ENCODE data around the gene SDK1.

The SDK1 gene

DNA sequence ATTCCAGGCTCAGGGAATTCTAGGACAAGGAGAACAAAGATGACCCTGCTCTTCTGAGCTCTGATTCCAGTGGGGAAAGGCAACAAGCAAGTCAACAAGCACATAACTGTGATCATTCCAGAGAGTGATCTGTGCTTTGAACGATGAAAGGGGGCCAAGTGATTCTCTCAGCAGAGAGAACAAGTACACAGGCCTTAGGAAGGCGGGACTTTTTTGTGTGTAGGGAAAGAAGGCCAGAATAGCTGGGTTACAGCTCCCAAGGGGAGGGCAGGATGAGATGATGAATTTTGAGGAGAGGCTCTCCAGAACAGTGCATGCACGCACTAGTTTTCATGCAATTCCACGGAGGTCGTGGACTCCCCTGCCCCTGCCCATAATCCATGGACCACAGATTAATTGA lies 565.2 kb downstream of the SDK1 start:
- DNase-seq (ENCODE audit: low read depth) = no peak
- TF ChIP-seq, protein P1, sequence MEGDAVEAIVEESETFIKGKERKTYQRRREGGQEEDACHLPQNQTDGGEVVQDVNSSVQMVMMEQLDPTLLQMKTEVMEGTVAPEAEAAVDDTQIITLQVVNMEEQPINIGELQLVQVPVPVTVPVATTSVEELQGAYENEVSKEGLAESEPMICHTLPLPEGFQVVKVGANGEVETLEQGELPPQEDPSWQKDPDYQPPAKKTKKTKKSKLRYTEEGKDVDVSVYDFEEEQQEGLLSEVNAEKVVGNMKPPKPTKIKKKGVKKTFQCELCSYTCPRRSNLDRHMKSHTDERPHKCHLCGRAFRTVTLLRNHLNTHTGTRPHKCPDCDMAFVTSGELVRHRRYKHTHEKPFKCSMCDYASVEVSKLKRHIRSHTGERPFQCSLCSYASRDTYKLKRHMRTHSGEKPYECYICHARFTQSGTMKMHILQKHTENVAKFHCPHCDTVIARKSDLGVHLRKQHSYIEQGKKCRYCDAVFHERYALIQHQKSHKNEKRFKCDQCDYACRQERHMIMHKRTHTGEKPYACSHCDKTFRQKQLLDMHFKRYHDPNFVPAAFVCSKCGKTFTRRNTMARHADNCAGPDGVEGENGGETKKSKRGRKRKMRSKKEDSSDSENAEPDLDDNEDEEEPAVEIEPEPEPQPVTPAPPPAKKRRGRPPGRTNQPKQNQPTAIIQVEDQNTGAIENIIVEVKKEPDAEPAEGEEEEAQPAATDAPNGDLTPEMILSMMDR (IDR thresholded peaks at IDR 0.05; ENCODE audit: insufficient read depth, low read depth, low read length, missing control alignments) = no peak
- no peak overlapping the region for H3K4me3 ChIP-seq (ENCODE audit: low read depth, low read length)

DNA sequence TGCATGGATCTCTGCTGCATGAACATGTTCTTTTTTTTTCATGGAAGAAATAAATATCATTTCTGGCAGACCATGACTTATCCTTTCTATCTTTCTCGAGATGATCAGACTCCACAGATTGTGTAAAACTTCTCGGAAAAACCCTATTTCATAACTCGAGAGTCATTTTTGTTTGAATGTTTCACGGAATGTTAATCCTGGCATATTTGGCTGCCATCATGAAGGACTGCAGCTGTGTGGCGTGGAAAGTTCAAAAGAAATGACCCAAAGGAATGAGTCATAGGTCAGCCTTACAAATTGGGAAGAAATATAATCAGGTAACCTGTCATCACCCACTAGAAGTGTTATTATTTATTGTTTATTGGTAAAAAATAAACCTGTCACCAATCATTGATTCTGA lies 566.8 kb downstream of the SDK1 start:
- no peak for DNase-seq (ENCODE audit: low read depth)
- TF ChIP-seq, protein P1 (IDR thresholded peaks at IDR 0.05; ENCODE audit: insufficient read depth, low read depth, low read length, missing control alignments) = no peak

DNA sequence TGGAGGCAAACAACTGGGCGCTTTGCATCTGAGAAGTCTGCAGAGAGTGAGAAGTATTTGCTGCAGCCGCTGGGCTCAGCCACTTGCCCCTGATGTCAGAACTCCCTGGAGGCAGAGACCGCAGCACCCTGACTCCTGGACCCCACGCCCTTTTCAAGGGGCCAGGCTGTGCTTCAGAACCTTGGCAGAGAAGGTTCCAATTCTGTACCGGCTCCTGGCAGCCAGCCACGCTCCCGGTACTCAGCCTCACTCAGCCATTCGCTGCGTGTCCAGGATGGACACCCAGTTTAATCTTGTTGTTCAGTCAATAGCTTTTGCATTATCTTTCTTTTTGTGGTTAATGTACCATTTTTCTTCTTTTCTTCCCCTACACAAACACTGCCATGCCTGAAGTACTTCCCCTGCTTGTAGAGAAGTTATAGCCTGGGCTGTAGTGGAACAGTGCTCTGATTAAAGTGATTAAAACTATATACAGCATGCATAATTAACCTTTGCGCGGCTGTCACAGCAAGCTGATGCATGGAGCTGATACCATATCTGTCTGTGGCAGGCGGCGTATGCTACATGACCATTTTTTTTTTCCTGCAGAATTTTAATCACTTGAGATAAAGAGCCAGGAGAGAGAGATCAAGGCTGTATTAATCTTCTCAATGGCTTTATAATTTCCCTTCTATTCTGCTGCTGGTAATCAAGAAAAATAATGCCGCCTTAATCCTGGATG lies 578.5 kb downstream of the SDK1 start:
- TF ChIP-seq, protein P1 (IDR thresholded peaks at IDR 0.05; ENCODE audit: insufficient read depth, low read depth, low read length, missing control alignments) = no peak
- no peak for DNase-seq (ENCODE audit: low read depth)
- no peak overlapping the region for H3K4me3 ChIP-seq (ENCODE audit: low read depth, low read length)

More for the DNA sequence above, 566.8 kb downstream of the SDK1 start:
- no peak overlapping the region for H3K4me3 ChIP-seq (ENCODE audit: low read depth, low read length)

DNA sequence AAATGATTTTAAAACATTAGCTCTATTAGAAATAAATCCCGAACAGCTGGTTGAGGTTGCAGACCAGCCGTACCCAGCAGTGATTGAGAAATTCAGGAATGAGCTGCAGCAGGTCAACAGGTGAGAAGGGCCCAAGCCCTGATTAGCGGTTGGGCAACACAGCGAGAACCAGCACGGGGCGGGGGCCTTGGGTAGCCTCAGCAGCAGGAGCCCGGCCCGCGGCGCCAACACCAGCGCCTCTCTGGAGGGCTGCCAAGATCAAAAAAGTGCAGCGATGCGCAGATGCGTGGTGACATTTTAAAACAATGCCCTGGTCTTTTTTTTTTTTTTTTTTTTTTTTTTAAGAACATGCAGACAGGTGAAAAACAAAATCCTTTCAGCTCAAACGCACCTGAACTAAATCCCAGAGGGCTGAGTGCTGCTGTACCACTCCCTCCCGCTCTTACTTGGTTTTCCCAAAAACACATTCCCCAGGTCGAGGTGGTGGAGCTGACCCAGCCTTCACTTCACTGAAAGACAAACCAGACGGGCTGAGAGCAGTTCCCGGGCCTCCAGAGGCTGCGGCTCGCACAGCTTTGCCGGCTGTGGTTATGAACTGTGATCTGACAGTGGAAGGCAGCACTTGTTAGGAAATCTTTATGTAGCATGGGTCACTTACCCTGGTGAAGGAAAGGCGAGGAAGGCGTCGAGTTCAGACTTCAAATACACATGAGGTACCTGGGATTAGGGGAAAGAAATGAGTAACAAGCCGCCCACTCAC lies 579.4 kb downstream of the SDK1 start:
- H3K4me3 ChIP-seq (ENCODE audit: low read depth, low read length) = no peak overlapping the region
- TF ChIP-seq, protein P1 (IDR thresholded peaks at IDR 0.05; ENCODE audit: insufficient read depth, low read depth, low read length, missing control alignments) = no peak
- DNase-seq (ENCODE audit: low read depth) = no peak

DNA sequence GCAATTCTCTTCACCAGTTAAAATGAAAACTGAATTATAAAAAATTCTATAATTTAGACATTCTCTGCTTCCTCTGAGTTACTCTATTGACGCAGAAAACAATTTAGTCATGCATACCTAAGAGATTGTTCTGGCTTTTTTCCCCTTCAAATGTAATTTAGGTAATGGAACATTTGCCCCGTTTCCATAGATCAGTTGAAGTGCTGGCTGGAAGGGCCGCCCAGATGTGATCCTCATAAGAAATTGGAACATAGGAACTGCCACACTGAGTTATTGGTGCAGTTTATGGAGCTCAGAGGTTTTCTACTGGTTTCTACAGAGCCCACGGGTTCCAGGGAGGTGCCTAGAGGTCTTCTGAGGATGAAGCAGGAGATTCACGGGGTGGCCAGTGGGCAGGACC lies 581.7 kb downstream of the SDK1 start:
- TF ChIP-seq, protein P1 (IDR thresholded peaks at IDR 0.05; ENCODE audit: insufficient read depth, low read depth, low read length, missing control alignments) = no peak
- no peak for DNase-seq (ENCODE audit: low read depth)
- no peak overlapping the region for H3K4me3 ChIP-seq (ENCODE audit: low read depth, low read length)

DNA sequence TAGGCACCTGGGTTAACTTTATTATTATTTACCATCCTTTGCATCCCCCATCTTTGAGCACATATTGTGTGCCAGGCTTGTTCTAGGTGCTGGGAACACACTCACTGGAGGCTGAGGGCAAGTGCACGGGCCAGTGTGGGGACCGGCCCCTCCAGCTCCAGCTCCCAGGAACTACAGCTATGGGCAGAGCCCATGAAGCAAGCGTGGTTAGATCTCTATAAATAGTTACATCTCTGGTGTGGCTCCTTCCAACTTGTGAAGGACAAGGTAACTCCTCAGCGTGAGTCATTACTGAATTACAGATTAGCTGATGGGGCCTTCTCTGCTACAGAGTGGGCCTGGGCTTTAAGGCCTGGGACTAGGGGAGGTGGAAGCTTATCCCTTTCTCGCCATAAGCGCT lies 583.5 kb downstream of the SDK1 start:
- DNase-seq (ENCODE audit: low read depth) = no peak
- TF ChIP-seq, protein P1 (IDR thresholded peaks at IDR 0.05; ENCODE audit: insufficient read depth, low read depth, low read length, missing control alignments) = no peak
- no peak overlapping the region for H3K4me3 ChIP-seq (ENCODE audit: low read depth, low read length)
